Fibroblast of peridontal ligament (primary cell): ENCODE measurements around the gene LRRC37A2.
"Not testable (repeated sequence)": the region's sequence is repeated elsewhere in the genome, so short reads cannot be mapped to it uniquely, and the experiment has no call there.

Experiments used
- DNase-seq: peaks from one replicate; pipeline ENCODE4 v3.0.0-alpha.2; 2010; ENCODE audit errors: extremely low read depth

LRRC37A2 gene

DNA sequence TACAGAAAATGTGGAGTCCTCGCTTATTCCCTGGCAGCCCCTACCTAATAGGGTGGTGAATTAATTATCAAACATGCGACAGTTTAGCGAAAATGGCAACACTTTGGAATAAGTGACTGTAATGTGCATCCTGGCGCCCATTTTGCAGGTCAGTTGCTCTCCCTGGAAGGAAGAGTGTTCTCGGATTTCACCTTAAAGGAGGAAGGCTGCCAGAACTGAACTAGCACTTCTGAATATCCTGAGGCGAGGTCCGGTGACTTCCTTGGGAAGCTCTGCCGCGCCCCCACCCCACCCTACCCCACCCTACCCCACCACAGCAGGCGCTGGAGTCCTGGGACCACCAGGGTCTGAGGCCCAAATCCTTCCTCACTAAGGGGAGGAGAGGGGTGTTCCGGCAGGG lies at the start of gene LRRC37A2:
Gene LRRC37A2 (plus strand): TSS at position 301 of the 400 bp plus-strand sequence. CDS start 245 bp downstream, outside the sequence.
- DNase-seq, result not testable (repeated sequence)

DNA sequence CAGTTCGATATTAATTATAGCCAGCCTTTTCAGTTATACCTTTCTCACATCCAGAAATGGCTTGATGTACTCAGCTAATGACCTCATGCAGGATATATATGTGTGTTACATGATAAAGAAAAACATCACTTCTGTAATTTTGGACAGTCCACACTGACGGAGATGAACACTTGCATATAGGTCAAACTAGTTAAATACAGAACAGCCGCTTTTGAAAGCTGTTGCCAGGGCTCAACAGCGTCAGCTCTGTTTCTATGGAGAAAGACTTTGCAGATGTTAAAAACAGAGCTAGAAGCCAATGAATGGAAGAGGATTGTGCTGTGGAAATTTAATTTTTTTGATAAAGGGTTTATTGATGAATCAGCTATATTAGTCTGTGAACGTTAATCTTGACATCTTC lies 44.6 kb upstream of the LRRC37A2 start:
- not testable (repeated sequence) for DNase-seq

DNA sequence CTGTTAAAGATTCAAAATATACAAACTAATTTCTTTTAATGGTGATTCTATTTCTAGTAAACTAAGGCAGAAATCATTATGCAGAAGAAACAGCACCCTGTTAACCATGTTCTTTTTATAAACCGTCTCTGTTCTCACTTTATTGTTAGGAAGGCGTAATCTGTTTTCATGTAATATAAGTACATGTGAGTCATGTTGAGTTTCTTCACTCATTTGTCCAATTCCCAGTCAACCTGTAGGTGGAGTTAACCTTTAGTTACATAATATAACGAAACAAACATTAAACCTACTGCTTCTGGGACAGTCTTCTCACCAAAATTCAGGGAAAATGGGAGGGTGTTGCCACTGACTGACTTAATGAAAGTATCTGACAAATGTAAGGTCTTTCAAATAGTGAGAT lies 37.8 kb upstream of the LRRC37A2 start:
- DNase-seq, result not testable (repeated sequence)

DNA sequence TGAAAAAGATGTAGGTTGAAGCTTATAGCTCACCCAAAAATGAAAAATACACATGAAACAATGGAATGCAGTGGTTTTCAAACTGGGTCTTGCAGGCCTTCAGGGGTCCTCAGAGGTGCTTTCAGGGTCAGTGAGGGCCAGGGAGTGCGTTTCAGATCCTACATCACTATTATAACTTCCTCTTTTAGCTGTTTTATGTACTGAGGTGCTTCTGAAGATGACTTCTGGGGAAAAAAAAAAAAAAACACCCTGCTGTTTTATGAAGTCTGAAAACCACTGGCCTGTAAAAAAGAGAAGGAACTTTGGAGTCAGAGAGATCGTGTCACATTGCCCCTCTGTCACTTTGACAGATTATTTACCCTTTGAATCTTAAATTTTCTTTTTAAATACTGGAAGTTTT lies 36.7 kb upstream of the LRRC37A2 start:
- not testable (repeated sequence) for DNase-seq

DNA sequence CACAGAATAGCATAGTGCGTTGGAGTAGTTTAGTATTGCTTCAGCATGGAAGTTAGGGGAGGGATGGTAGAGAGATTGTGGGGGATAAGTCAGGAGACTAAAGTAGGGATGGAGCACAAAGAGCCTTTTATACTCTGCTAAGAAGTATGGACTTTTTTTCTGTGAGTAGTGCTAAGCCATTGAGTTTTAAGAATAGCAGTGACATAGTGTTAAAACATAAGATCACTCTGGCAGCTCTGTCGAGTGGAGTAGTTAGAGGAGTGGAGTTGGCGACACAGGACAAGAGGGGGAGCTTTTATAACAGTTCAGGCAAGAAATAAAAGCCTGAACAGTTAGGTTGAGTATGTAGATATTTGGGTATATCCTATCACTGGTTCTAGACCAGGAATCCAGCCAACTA lies 33.4 kb upstream of the LRRC37A2 start:
- DNase-seq, result not testable (repeated sequence)

DNA sequence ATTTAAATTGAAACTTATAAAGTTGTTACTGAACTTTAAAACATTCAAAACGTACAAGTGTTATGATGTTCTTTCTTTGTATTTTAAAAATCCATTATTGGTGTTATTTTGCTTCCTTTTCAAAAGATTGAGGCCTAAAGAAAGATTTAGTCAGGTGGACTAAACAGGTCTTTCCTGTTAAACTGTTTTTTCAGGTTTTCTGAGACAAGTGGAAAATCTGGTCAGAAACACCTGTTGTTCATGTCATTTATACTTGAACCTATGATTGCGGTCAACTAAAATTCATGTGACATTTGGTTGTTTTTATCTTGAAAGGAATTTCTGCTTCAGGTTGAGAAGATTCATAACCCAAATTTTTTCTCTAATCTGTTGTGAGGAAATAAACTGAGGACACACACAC lies 31.0 kb upstream of the LRRC37A2 start:
- not testable (repeated sequence) for DNase-seq

DNA sequence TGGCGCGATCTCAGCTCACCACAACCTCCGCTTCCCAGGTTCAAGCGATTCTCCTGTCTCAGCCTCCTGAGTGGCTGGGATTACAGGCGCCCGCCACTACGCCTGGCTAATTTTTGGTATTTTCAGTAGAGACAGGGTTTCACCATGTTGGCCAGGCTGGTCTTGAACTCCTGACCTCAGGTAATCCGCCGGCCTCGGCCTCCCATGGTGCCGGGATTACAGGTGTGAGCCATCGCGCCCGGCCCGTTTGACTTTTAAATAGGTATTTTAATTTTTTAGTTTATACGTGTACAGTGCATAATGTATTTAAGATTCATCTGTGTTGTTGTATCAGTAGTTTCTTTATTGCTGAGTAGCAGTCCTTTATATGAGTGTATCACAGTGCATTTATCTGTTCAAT lies 20.2 kb upstream of the LRRC37A2 start:
- not testable (repeated sequence) for DNase-seq

DNA sequence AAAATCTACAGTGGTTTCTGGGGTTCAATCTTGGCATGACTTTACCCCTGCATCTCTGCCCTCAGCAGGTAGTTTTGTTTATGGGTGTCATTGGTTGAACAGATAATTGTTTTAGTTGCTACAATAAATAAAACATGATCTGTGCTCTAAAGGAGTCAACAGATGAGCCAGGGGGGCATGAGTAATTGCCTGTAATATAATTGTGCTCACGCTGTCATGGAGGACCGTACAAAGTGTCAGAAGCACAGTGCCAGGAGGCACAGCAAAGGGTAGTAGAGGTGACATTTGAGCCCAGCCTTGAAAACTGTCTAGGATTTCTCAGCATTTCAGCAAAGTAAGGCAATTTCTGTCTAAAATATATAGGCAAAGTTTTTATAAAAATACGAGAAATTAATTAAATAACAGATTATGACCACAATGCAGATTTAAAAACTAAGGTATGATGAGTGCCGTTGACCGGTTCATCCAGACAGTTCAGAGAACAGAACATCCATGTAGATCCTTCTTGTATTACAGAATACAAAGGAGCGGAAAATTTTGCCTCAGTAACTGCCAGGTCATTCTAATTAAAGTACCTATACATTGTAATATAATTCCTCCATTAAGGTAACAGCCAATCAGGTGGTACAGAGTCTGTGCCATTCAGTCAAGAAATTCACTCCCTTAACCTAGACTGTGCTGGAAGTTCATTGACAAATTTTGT lies 12.7 kb upstream of the LRRC37A2 start:
- DNase-seq, result not testable (repeated sequence)

DNA sequence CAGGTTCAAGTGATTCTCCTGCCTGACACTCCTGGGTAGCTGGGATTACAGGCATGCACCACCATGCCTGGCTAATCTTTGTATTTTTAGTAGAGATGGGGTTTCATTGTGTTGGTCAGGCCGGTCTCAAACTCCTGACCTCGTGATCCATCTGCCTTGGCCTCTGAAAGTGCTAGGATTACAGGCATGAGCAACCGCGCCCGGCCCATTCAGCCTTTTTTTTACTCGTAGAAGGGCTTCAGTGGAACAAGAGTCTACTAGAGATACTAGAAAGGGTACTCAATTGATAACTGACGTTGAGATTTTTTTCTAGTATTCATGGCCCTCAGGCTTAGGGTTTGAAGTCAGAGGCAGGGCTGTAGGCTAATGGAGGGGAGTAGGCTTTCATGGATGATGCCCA lies 6.4 kb upstream of the LRRC37A2 start:
- not testable (repeated sequence) for DNase-seq

DNA sequence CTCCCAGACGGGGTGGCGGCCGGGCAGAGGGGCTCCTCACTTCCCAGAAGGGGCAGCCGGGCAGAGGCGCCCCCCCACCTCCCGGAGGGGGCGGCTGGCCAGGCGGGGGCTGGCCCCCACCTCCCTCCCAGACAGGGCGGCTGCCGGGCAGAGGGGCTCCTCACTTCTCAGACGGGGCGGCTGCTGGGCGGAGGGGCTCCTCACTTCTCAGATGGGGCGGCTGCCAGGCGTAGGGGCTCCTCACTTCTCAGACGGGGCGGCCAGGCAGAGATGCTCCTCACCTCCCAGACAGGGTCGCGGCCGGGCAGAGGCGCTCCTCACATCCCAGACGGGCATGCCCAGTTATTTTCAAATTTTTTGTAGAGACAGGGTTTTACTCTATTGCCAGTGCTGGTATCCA lies 22.4 kb downstream of the LRRC37A2 start:
- not testable (repeated sequence) for DNase-seq

DNA sequence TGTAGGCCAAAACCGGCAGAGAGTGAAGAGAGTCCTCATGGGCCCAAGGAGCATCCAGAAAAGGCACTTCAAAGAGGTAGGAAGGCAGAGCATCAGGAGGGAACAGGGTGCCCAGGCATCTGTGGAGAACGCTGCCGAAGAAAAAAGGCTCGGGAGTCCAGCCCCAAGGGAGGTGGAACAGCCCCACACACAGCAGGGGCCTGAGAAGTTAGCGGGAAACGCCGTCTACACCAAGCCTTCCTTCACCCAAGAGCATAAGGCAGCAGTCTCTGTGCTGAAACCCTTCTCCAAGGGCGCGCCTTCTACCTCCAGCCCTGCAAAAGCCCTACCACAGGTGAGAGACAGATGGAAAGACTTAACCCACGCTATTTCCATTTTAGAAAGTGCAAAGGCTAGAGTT lies 36.3 kb downstream of the LRRC37A2 start:
- not testable (repeated sequence) for DNase-seq

DNA sequence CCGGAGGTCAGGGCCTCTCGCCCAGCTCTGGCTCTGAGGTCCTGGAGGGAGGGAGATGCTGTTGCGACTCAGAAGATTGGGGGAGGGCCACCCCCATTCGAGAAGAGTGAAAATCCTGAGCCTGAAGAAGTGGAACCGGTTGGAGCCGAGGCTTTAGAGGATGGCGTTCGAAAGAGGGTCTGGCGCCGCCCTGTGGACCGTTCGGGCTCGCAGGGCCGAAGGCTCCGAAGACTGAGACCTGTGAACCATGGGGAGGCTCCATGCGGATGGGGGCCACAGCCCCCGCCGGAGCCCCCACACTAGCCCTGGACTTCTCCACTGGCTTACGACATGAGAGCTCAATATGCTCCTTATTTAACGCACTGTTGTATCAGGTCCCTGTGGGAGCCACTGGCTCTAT lies 46.9 kb downstream of the LRRC37A2 start:
- not testable (repeated sequence) for DNase-seq

DNA sequence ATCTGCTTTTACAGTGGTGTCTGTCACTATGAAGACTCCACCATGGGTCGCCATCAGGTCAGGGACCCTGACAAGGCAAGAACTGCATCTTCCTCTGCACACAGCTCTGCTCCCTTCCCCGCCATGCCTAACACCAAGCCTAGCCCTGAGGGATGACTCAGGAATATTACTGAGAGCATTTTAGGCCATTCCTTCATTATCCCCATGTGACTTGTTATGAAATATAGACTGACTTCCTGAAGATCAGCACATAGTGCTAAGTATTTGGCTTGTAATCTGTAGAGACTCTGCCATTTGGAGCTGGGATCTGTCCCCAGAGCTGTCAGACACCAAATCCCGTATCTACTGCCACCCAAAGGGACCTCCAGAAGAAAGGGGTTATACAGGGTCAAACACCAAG lies 47.8 kb downstream of the LRRC37A2 start:
- not testable (repeated sequence) for DNase-seq

DNA sequence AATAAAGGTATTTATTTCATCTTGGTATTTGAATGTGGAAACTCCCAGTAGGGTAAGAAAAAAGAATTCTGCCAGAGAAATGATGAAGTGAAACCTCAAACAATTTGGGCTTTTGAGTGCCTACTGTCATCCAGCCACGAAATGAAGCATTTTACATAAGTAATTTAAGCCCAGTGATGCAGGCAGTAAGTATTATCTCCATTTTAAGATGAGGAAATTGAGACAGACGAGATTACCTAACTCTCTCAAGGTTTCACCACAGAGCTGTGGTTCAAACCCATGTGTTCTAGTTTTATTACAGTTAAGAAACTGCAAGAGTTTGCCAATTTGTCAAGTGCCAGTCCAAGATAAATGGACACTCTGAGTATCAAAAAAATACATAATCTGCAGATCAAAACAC lies 54.0 kb downstream of the LRRC37A2 start:
- not testable (repeated sequence) for DNase-seq

DNA sequence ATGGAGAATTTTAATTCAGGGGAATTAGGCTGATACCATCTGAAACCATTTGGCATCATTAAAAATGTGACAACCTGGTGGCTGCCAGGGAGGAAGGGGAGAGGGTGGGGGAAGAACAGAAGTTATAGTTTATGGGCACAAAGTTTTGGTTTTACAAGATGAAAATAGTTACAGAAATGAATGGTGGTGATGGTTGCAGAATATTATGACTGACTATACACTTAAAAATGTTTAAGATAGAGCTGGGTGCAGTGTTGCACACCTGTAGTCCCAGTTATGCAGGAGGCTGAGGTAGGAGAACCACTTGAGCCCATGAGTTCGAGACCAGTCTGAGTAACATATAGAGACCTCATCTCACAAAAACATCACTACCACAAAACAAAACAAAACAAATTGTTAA lies 54.7 kb downstream of the LRRC37A2 start:
- DNase-seq, result not testable (repeated sequence)

DNA sequence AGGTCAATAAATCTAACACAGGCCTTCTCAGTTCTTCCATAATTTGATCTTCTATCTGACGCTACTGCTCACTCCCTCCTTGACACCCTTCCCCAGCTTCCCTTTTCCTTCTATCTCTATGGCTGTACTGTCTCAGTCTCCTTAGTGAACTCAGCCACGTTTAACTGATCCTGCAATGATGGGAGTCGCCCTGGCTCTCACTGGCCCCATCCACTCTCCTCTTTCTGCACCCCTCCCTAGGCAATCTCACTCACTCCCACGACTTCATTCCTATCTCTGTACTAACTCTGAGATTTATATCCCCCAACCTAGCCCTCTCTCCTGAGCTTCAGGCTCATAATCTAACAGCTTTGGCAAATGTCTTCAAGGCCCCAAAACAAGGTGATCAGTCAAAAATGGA lies 59.5 kb downstream of the LRRC37A2 start:
- not testable (repeated sequence) for DNase-seq

DNA sequence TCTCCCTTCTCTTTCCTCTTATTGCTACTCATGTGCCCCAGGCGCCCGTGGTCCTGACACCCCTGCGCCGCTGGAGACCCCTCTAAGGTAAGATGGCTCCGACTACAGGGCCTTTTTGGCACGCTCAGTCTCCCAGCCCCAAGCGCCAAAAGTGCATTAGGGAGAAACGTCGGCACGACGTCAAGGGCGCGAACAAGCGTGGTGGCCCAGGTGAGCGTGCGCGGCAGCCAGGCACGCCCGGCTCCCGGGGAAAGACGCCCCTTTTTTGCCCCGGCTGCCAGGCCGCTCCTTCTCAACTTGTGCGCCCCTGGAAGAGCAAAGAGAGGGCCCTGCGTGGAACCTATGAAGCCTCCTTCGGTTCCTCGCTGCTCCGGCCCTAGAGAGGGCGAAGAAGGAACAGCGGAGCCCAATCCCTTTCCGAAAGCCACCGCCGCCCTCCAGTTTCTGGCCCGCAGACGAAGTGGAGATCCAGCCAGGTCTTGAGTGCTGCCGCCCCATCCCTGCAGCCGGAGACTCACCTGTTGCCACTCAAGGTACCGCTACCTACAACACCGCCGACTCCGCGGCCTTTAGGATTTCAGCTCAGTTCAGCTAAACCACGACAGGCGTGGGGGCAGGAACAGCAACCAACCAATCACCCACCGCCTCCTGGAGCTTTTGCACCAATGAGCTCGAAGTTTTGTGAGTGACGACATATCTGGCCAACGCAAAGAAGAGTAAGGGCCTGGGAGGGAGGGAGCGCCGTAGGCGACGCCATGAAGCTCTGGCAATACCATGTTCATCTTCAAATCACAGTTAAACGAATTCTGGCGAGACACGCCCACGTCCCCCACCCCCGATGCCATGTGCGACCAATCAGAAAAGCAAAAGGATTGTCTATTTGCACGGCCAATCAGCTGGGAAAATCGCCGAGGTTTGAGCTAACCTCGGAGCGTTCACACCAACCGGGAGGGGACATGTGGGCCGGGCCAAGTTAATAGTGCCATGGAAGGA lies 67.1 kb downstream of the LRRC37A2 start, which contains the start of gene ARL17A:
Gene ARL17A (minus strand): TSS at position 609 of the 993 bp plus-strand sequence. CDS start 3,369 bp downstream, outside the sequence.
- DNase-seq, result not testable (repeated sequence)

DNA sequence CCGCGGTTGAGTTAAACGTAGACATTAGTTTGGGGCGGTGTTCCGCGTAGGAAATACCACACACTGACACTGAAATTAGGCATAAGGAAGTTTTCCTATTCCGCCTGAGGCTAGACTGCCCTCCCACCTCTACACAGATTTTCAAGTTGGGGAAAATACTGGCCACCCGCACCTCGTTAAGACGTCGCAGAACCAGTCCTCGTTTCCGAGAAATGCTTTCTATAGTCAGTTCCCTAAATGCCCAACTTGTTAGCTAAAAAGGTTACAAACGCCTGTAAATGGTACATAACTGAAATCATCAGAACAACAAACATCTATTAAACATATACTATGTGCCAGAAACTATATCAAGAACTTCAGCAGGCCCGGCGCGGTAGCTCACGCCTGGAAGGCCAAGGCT lies 67.8 kb downstream of the LRRC37A2 start:
- not testable (repeated sequence) for DNase-seq

DNA sequence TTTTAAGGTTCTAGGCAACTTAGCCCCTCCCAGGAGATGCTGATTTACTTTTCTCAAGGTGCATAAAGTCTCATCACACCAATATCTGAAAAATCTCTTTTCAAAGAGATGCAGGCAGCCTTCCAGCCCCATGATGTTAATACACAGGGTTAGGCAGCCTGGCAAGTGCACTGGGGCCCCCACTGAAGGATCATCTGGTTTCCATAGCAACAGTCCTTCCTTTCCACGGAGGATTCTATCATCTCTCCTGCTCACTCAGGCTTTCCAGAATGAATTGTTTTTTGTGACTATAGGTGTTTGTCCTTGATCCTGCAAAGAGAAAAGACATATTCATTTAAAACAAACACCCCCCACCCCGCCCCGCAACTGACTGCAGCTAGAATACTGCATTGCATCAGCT lies 73.2 kb downstream of the LRRC37A2 start:
- not testable (repeated sequence) for DNase-seq

DNA sequence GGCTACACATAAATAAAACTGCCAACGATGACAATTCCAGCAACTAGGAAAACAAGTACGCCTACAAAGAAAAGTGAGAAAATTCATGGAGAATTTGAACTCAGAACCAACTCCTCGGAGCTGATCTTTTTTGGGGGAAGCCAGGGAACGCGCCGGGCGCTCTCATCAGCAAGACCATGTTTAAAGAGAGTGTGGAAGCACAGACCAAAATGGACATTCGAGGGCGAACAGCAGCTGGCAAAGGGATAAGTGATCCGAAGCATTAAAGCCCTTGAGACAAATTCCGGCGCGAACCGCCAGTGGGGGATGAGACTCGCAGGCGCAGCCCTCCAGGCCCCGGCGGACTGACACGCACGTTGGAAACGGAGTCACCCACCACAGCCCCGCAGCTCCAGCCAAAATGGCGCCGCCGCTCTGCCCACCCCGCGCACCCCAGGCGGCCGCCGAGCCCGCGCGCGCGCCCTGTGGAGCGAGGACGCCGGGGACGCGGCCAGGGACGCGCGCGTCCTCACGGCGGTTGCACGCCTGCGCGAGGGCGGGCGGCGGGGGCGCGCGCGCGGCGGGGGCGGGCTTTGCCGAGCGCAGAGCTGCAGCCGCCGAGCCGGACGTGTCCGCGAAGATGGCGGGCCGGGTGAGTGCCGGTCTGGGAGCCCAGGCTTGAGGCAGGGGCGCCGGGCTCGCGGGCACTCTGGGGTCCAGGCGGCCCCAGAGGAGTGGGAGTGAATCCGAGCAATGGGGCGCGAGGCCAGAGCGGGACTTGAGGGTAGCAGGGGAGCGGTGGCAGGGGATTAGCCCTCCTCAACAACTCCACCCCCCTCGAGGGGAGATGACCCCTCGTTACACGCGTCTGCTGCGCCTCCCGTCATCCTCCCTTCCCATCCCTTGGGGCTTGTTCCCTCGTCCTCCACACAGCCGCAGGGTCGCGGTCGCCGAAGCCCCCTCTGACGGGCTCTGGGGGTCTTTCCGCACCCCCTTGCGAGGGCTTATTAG lies 78.2 kb downstream of the LRRC37A2 start, which contains the start of gene NSF:
Gene NSF (plus strand): TSS at position 513 of the 990 bp plus-strand sequence. CDS start 107 bp downstream, at position 620.
- DNase-seq, result not testable (repeated sequence)

DNA sequence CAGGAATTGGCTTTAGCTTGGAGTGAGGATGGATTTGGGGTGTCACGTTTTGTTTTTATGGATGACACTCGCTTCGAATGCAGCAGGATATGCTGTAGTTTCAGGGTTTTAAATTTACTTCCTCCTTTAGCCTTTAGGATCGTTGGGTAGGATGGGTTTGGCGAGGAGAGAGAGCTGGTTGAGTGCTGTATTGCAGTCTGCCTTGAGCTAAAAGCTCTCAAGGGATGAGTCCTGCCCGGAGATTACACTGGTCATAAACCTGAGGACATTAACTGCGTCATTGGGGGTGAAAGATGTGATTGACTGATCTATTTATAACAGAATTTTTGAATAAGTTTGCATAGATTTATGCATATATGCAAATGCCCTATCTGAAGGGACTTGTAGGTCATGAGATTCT lies 79.1 kb downstream of the LRRC37A2 start:
- DNase-seq, result not testable (repeated sequence)
